VCaP (cell line): ENCODE measurements around the gene SLC1A6.
"Not testable (repeated sequence)": the region's sequence is repeated elsewhere in the genome, so short reads cannot be mapped to it uniquely, and the experiment has no call there.

Source experiments
- H3K27ac ChIP-seq: fragments of 450-650 bp; 2 replicates; pipeline ENCODE4 v1.5.1; 2017
- CTCF ChIP-seq: fragments of 450-650 bp; conservative IDR thresholded peaks from 2 replicates; pipeline ENCODE4 v1.5.1; 2017; ENCODE audit warnings: mild to moderate bottlenecking, moderate library complexity

Gene SLC1A6

GRCh38 chr19:14979476-14980255 is at the start of gene SLC1A6:
SLC1A6 (minus strand) TSS chr19:14979864; CDS start chr19:14972910, 6,954 bp downstream.
- no peak for TF ChIP-seq CTCF
- no peak within 1 kb of the TSS for H3K27ac ChIP-seq

- no peak for TF ChIP-seq CTCF
- no peak overlapping the region for H3K27ac ChIP-seq
Measured at GRCh38 chr19:15028490-15028889, 48.8 kb upstream of the SLC1A6 start.

- TF ChIP-seq CTCF: peak; percentile 77
- H3K27ac ChIP-seq: no peak overlapping the region
Measured at GRCh38 chr19:15025217-15025616, 45.6 kb upstream of the SLC1A6 start.

- H3K27ac ChIP-seq: no peak overlapping the region
- no peak for TF ChIP-seq CTCF
Measured at GRCh38 chr19:15022752-15023151, 43.1 kb upstream of the SLC1A6 start.

GRCh38 chr19:15021286-15022007 is 41.8 kb upstream of the SLC1A6 start:
- no peak overlapping the region for H3K27ac ChIP-seq
- TF ChIP-seq CTCF: no peak

- H3K27ac ChIP-seq: not testable (repeated sequence)
Measured at GRCh38 chr19:15018836-15019235, 39.2 kb upstream of the SLC1A6 start.

GRCh38 chr19:15015946-15016542 is 36.4 kb upstream of the SLC1A6 start:
- no peak overlapping the region for H3K27ac ChIP-seq
- no peak for TF ChIP-seq CTCF
